BLaER1 (cell line): ENCODE data around the gene CYP8B1.

Experiments
- H3K27ac ChIP-seq: shearing (Covaris generic); formaldehyde crosslinking; 2 replicates; pipeline ENCODE4 v1.8.1; 2022
- H3K27me3 ChIP-seq: shearing (Covaris generic); formaldehyde crosslinking; 2 replicates; pipeline ENCODE4 v1.8.1; 2022
- H3K36me3 ChIP-seq: shearing (Covaris generic); formaldehyde crosslinking; 2 replicates; pipeline ENCODE4 v1.8.1; 2022
- H3K4me1 ChIP-seq: shearing (Covaris generic); formaldehyde crosslinking; 2 replicates; pipeline ENCODE4 v1.8.1; 2022
- H3K4me2 ChIP-seq: shearing (Covaris generic); formaldehyde crosslinking; 2 replicates; pipeline ENCODE4 v1.8.1; 2022
- H3K4me3 ChIP-seq: shearing (Covaris generic); formaldehyde crosslinking; 2 replicates; pipeline ENCODE4 v1.8.1; 2022
- H3K9ac ChIP-seq: shearing (Covaris generic); formaldehyde crosslinking; 2 replicates; pipeline ENCODE4 v1.8.1; 2022
- H3K9me3 ChIP-seq: shearing (Covaris generic); formaldehyde crosslinking; 2 replicates; pipeline ENCODE4 v1.8.1; 2022
- H4K20me1 ChIP-seq: shearing (Covaris generic); formaldehyde crosslinking; 2 replicates; pipeline ENCODE4 v1.8.1; 2022
- Cebpa-rat ChIP-seq: shearing (Covaris generic); IDR thresholded peaks from 2 replicates; pipeline ENCODE4 v1.8.1; 2022

The CYP8B1 gene, protein sequence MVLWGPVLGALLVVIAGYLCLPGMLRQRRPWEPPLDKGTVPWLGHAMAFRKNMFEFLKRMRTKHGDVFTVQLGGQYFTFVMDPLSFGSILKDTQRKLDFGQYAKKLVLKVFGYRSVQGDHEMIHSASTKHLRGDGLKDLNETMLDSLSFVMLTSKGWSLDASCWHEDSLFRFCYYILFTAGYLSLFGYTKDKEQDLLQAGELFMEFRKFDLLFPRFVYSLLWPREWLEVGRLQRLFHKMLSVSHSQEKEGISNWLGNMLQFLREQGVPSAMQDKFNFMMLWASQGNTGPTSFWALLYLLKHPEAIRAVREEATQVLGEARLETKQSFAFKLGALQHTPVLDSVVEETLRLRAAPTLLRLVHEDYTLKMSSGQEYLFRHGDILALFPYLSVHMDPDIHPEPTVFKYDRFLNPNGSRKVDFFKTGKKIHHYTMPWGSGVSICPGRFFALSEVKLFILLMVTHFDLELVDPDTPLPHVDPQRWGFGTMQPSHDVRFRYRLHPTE

DNA sequence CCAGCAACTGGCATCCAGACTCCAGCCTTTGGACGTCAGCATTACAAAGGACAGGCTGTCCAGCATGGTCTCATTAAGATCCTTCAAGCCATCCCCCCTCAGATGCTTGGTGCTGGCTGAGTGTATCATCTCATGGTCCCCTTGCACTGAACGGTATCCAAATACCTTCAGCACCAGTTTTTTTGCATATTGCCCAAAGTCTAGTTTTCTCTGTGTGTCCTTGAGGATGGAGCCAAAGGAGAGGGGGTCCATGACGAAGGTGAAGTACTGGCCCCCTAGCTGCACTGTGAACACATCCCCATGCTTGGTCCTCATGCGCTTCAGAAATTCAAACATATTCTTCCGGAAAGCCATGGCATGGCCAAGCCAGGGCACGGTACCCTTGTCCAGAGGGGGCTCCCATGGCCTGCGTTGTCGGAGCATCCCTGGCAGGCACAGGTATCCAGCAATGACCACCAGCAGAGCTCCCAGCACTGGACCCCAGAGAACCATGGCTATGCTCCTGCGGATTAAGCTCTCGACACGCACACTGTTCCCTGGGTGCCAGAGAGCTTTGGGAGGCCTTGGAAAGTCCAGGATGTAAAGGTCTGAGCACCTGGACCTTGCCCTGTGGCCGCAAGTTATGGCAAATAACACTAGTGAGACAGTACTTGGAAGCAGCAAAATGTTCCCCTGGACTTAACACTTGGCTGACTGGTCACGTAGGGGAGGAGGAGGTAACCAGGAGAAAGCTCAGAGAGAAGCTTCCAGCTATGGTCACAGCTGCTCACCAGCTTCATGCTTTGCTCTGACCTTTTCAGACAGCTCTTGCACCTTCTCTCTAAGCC is at the start of gene CYP8B1:
Gene CYP8B1, minus strand, starts transcription at position 555 of the 827 bp plus-strand sequence. Its CDS starts 63 bp downstream, at position 492.
- H3K27me3 ChIP-seq, result no peaks in the 10 kb centered on the region
- H3K4me2 ChIP-seq, result no peak within 1 kb of the TSS
- peaks cover 4% of the 10 kb centered on the region for H3K4me1 ChIP-seq
- no peaks in the 10 kb centered on the region for H3K9me3 ChIP-seq
- H3K36me3 ChIP-seq, result no peaks in the 10 kb centered on the region
- H4K20me1 ChIP-seq, result no peaks in the 10 kb centered on the region
- H3K9ac ChIP-seq, result no peak within 1 kb of the TSS
- H3K4me3 ChIP-seq, result no peak within 1 kb of the TSS
- no peak for TF ChIP-seq Cebpa-rat
- H3K27ac ChIP-seq, result no peak within 1 kb of the TSS

DNA sequence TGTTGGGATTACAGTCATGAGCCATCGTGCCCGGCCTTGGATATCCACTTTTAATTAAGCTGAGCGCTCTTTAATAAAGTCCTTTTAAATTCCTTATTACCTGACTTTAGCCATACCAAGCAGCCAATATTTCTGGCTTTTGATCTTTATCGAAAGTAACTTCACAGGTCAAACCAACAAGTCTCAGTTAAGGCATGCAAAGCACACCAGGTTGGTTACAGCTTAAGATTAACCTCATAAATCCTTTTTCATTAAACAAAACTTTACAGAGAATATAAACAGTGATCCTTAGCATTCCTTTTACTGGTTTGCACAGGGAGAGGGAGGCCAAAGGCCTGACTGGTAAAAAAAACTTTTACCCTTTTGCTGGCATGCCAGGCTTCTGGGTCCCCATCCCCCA is 47.9 kb upstream of the CYP8B1 start:
- no peak for TF ChIP-seq Cebpa-rat
- Histone ChIP-seq H3K36me3 (no peaks in the 10 kb centered on the region), H3K27me3 (no peaks in the 10 kb centered on the region), H4K20me1 (no peaks in the 10 kb centered on the region), H3K27ac (no peak overlapping the region), H3K4me1 (no peaks in the 10 kb centered on the region), H3K4me3 (no peak overlapping the region), H3K9me3 (peaks cover 14% of the 10 kb centered on the region), H3K9ac (no peak overlapping the region), H3K4me2 (no peak overlapping the region)

DNA sequence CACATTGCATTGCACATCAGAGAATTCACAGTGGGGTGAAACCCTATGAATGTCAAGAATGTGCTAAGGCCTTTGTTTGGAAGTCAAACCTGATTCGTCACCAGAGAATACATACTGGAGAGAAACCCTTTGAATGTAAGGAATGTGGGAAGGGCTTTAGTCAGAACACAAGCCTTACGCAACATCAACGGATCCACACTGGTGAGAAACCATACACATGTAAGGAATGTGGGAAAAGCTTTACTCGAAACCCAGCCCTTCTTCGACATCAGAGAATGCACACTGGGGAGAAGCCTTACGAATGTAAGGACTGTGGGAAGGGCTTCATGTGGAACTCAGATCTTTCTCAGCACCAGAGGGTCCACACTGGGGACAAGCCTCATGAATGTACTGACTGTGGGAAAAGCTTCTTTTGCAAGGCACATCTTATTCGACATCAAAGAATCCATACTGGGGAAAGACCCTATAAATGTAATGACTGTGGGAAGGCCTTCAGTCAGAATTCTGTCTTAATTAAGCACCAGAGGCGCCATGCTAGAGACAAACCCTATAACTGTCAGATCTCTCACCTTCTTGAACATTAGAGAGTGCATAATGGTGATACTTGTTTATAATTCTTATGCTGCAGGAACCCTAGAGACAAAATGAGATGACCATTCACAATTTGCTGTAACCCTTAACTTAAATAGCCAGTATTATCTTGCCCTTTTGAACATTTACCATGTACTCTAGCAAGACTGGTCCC is 39.3 kb upstream of the CYP8B1 start:
- no peak for TF ChIP-seq Cebpa-rat
- H3K4me3 ChIP-seq, result no peak overlapping the region
- H3K27ac ChIP-seq, result no peak overlapping the region
- H3K9ac ChIP-seq, result no peak overlapping the region
- H3K4me2 ChIP-seq, result no peak overlapping the region
- H3K36me3 ChIP-seq, result no peaks in the 10 kb centered on the region
- H3K9me3 ChIP-seq, result peaks cover 89% of the 10 kb centered on the region
- H3K27me3 ChIP-seq, result no peaks in the 10 kb centered on the region
- H4K20me1 ChIP-seq, result no peaks in the 10 kb centered on the region
- H3K4me1 ChIP-seq, result no peaks in the 10 kb centered on the region

DNA sequence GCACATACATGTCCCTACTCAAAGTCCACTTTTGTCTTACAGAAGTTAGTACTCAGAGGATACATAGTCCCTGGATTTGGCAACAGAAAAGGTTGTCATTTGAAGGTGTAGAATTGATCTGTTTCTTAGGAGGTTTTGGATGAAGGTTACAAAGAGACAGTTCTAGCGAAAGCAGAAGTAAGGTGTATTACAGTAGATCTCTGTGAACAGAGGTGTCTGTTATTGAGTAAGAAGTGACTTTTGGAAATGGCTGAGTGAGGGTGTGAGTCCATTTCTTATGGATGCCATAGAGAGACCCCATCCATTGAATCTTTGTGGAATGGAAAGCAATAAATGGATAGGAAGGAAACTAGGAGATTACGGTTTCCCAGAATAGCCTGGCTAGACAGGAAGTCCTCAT is 35.9 kb upstream of the CYP8B1 start:
- H3K4me1 ChIP-seq, result no peaks in the 10 kb centered on the region
- peaks cover 83% of the 10 kb centered on the region for H3K9me3 ChIP-seq
- no peak overlapping the region for H3K4me3 ChIP-seq
- no peaks in the 10 kb centered on the region for H3K36me3 ChIP-seq
- peaks cover 9% of the 10 kb centered on the region for H3K27me3 ChIP-seq
- no peak for TF ChIP-seq Cebpa-rat
- no peak overlapping the region for H3K4me2 ChIP-seq
- H4K20me1 ChIP-seq, result no peaks in the 10 kb centered on the region
- H3K27ac ChIP-seq, result no peak overlapping the region
- H3K9ac ChIP-seq, result no peak overlapping the region

DNA sequence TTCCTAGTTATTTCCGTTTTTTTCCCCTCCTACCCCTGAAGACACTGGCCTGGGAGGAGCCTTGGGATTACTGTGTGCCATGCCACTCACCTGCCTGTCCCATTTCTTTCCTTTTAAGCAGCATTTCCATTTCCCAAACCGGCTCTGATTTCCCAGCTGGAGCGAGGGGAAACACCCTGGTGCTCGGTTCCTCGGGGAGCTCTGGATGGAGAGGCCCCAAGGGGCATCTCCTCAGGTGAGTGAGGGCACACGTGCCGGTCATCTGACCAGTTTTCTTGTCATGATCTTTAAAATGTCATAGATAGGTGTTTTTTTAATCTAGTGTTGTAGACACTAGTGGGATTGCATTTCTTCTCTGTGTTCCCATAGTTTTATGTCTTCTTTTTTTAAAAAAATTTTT is 33.0 kb upstream of the CYP8B1 start:
- Histone ChIP-seq H3K4me1 (no peaks in the 10 kb centered on the region), H3K4me2 (no peak overlapping the region), H3K27ac (no peak overlapping the region), H4K20me1 (no peaks in the 10 kb centered on the region), H3K36me3 (no peaks in the 10 kb centered on the region), H3K4me3 (no peak overlapping the region), H3K9ac (no peak overlapping the region), H3K9me3 (peaks cover 81% of the 10 kb centered on the region), H3K27me3 (peaks cover 22% of the 10 kb centered on the region)
- TF ChIP-seq Cebpa-rat, result no peak

DNA sequence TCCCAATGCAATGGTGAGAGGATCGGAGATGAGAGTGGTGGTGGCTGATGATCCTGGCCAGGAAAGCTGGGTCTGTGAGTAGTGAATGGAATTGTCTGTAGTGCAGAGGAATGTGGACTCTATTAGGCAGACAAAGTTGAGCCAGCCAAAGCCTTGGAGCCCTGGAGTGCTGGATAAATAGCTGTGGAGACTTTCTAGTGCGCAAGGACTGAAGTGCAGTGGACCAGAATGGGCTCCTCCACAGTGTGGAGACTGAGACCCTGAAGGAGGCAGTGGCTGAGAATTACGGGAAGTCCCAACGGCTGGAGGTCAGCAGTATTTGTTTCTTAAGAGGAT is 31.1 kb upstream of the CYP8B1 start:
- Histone ChIP-seq H3K36me3 (no peaks in the 10 kb centered on the region), H4K20me1 (no peaks in the 10 kb centered on the region), H3K9ac (no peak overlapping the region), H3K27me3 (peaks cover 22% of the 10 kb centered on the region), H3K4me1 (no peaks in the 10 kb centered on the region), H3K9me3 (peaks cover 74% of the 10 kb centered on the region), H3K4me2 (no peak overlapping the region), H3K27ac (no peak overlapping the region), H3K4me3 (no peak overlapping the region)
- no peak for TF ChIP-seq Cebpa-rat

DNA sequence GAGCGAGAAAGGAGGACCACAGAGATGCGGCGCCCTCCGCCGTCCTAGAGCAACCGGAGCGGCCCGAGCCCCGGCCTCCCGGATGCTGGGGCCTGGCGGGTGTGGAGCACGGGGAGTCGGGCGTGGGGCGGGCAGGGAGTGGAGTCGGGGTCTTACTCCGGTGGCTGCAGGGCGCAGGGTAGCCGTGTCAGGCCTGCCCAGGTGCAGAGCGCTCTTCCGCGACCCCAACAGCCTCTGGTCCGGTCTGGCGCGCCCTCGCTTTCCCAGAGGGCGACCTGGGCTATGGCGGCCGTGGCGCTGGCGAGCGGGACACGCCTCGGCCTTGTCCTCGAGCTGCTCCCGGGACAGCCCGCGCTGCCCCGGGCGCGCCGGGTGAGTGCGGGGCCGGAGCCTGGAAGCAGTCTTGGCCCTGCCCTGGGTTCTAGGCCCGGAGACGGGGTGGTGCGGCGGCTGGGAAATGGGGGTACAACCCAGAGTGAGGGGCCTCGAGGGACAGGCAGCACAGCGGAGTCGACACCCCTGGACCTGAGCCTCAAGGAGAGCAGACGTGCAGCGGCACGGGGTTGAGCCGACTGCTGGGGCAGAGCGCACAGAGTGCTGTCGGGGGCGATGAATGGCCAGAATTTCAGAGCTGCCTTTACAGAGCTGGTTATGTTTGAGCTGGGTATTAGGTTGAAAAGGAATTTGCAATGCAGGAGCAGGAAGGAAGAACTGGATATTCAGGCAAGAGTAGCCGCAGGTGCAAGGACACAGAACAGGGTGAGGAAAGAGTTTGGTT is 30.6 kb upstream of the CYP8B1 start, which contains the start of gene ZNF662:
Gene ZNF662, plus strand, starts transcription at position 73 of the 778 bp plus-strand sequence. CDS start 1,973 bp downstream, outside the sequence.
- H4K20me1 ChIP-seq, result no peaks in the 10 kb centered on the region
- peaks cover 68% of the 10 kb centered on the region for H3K9me3 ChIP-seq
- H3K27me3 ChIP-seq, result peaks cover 22% of the 10 kb centered on the region
- no peak within 1 kb of the TSS for H3K4me2 ChIP-seq
- H3K36me3 ChIP-seq, result no peaks in the 10 kb centered on the region
- no peak within 1 kb of the TSS for H3K9ac ChIP-seq
- no peak for TF ChIP-seq Cebpa-rat
- no peak within 1 kb of the TSS for H3K4me3 ChIP-seq
- no peaks in the 10 kb centered on the region for H3K4me1 ChIP-seq
- no peak within 1 kb of the TSS for H3K27ac ChIP-seq

DNA sequence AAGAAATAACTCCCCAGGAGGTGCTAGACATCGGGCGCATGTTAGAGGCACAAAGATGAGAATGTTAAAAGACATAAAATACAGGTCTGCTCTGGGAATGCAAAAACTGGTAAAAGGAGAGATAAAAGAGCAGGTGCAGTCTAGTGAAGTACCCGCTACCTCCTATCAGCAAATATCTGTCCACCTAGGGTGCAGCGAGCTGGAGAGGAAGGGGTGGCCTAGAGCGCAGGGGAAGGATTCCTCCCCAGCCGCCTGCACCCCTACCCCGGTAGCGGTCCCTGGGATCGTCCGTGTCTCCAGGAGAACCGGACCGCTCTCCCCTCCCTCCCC is 30.0 kb upstream of the CYP8B1 start:
- no peaks in the 10 kb centered on the region for H3K4me1 ChIP-seq
- H4K20me1 ChIP-seq, result no peaks in the 10 kb centered on the region
- H3K4me3 ChIP-seq, result no peak overlapping the region
- H3K9ac ChIP-seq, result no peak overlapping the region
- peaks cover 63% of the 10 kb centered on the region for H3K9me3 ChIP-seq
- no peak overlapping the region for H3K4me2 ChIP-seq
- H3K36me3 ChIP-seq, result no peaks in the 10 kb centered on the region
- peaks cover 22% of the 10 kb centered on the region for H3K27me3 ChIP-seq
- no peak overlapping the region for H3K27ac ChIP-seq
- no peak for TF ChIP-seq Cebpa-rat

DNA sequence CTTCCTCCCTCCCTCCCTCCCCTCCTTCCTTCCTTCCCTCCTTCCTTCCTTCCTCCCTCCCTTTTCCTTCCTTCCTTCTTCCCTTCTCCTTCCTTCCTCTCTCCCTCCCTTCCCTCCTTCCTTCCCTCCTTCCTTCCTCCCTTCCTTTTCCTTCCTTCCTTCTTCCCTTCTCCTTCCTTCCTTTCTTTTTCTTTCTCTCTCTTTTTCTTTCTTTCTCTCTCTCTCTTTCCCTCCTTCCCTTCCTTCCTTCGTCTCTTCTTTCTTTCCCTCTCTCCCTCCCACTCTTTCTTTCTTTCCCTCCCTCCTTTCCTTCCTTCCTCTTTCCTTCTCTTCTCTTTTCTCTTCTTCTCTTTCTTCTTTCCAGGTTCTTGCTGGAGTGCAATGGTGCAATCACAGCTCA is 28.4 kb upstream of the CYP8B1 start:
- H3K27ac ChIP-seq, result no peak overlapping the region
- H3K4me1 ChIP-seq, result no peaks in the 10 kb centered on the region
- H3K36me3 ChIP-seq, result no peaks in the 10 kb centered on the region
- peaks cover 49% of the 10 kb centered on the region for H3K9me3 ChIP-seq
- H3K4me2 ChIP-seq, result no peak overlapping the region
- H3K27me3 ChIP-seq, result peaks cover 22% of the 10 kb centered on the region
- no peak overlapping the region for H3K4me3 ChIP-seq
- H3K9ac ChIP-seq, result no peak overlapping the region
- no peaks in the 10 kb centered on the region for H4K20me1 ChIP-seq
- no peak for TF ChIP-seq Cebpa-rat
